Keratinocyte (primary cell): ENCODE measurements around the gene CASK.

ENCODE experiments used
- CTCF ChIP-seq, 3 experiments: IDR thresholded peaks in 1 of 3; conservative IDR thresholded peaks in 1 of 3; optimal IDR thresholded peaks in 1 of 3; 2 replicates in 2 of 3; 3 replicates in 1 of 3; pipeline versions ENCODE3 to v1.5.1; 2011; ENCODE audit warnings: low read length in 3 of 3, mild to moderate bottlenecking in 3 of 3, moderate library complexity in 2 of 3, control low read depth in 1 of 3, inconsistent platforms in 1 of 3; ENCODE audit not compliant: insufficient read depth in 2 of 3; ENCODE audit errors: extremely low read depth in 1 of 3
- EZH2 ChIP-seq: IDR thresholded peaks from one replicate; pipeline ENCODE4 v1.6.1; 2012; ENCODE audit warnings: inconsistent platforms, mild to moderate bottlenecking, low read length, moderate library complexity

GRCh38 chrX:41693024-41693423 lies 230.3 kb downstream of the CASK start:
- TF ChIP-seq CTCF (optimal IDR thresholded peaks at IDR 0.05 in 1 of 3, IDR thresholded peaks at IDR 0.05 in 1 of 3, conservative IDR thresholded peaks at IDR 0.05 in 1 of 3; ENCODE audit: extremely low read depth in 1 of 3, insufficient read depth in 2 of 3, low read length in 3 of 3) (no peak), EZH2 (no peak)
